Panc1 (cell line): ENCODE results near the gene ARHGEF38. TPM values are rescaled to one million over a fixed set of nuclear protein-coding genes. Genes with fewer than 3 reads are reported as not detected.

Experiments
- ATAC-seq: fragments of 200-7000 bp; cut with Tn5 transposase; 2 replicates; pipeline ENCODE4 v1.9.1; 2020; ENCODE audit warnings: mild to moderate bottlenecking, moderate library complexity
- Bru-seq: library from RNA; stranded (reverse); fragments of 400-500 nt; gene quantifications from one replicate; lab custom pipeline; 2021; lab: Mats Ljungman, UMichigan
- BruChase-seq, 2 experiments: library from RNA; stranded (reverse); fragments of 400-500 nt; gene quantifications; one replicate each; lab custom pipeline; 2021; lab: Mats Ljungman, UMichigan
- BruUV-seq: library from RNA; stranded (reverse); fragments of 400-500 nt; replicated peaks from 2 replicates; lab custom pipeline; 2021; lab: Mats Ljungman, UMichigan
- CTCF ChIA-PET: fragments of 300-600 bp; sonication (Branson Sonifier 250); formaldehyde crosslinking; loops from one replicate; lab custom pipeline; 2022; ENCODE audit warnings: antibody characterized with exemption; lab: Charles Lee
- POLR2A ChIA-PET: fragments of 300-600 bp; sonication (Branson Sonifier 250); formaldehyde crosslinking; loops from one replicate; lab custom pipeline; 2022; ENCODE audit warnings: antibody characterized with exemption; lab: Charles Lee
- DNase-seq: peaks from one replicate; pipeline ENCODE4 v3.0.0-alpha.2; 2010; ENCODE audit warnings: low read depth, low spot score
- H3K27ac ChIP-seq: 2 replicates; pipeline ENCODE4 v1.5.1; 2011; ENCODE audit warnings: mild to moderate bottlenecking, low read length, inconsistent platforms
- H3K27me3 ChIP-seq: fragments of 200-500 bp; sonication (Bioruptor generic); 2 replicates; pipeline ENCODE4 v1.6.0; 2014; ENCODE audit warnings: low read length, inconsistent platforms; ENCODE audit not compliant: control insufficient read depth, insufficient read depth
- H3K36me3 ChIP-seq: fragments of 200-500 bp; sonication (Bioruptor generic); 2 replicates; pipeline ENCODE4 v1.5.1; 2014; ENCODE audit warnings: inconsistent platforms, mild to moderate bottlenecking, low read length, moderate library complexity; ENCODE audit not compliant: control insufficient read depth, insufficient read depth
- H3K4me1 ChIP-seq: 2 replicates; pipeline ENCODE4 v1.5.1; 2011; ENCODE audit warnings: inconsistent platforms, mild to moderate bottlenecking, low read length, moderate library complexity; ENCODE audit not compliant: control insufficient read depth, insufficient read depth
- H3K4me3 ChIP-seq, 2 experiments: 2 replicates each; pipeline ENCODE4 v1.5.1; 2011 to 2012; ENCODE audit warnings: low read depth in 2 of 2, low read length in 2 of 2, mild to moderate bottlenecking in 2 of 2, inconsistent platforms in 1 of 2, moderate library complexity in 1 of 2
- H3K9me3 ChIP-seq: fragments of 200-500 bp; sonication (Bioruptor generic); 2 replicates; pipeline ENCODE4 v1.5.1; 2014; ENCODE audit warnings: low read depth, mild to moderate bottlenecking, inconsistent platforms, low read length, moderate library complexity; ENCODE audit not compliant: control insufficient read depth, insufficient read depth
- CTCF ChIP-seq: fragments of 450-650 bp; IDR thresholded peaks from 2 replicates; pipeline ENCODE4 v1.5.1; 2017; ENCODE audit warnings: mild to moderate bottlenecking
- TCF7L2 ChIP-seq: IDR thresholded peaks from 2 replicates; pipeline ENCODE4 v1.6.1; 2011; ENCODE audit warnings: mild to moderate bottlenecking, low read depth, low read length, inconsistent platforms
- in situ Hi-C: cut with HindIII; loops from 2 replicates; pipeline ENCODE4 v1.10.0; 2016; ENCODE audit warnings: low sequenced_read_pairs, low pct_unique_long_range_greater_than_20kb
- intact Hi-C: fragments of 100-400 bp; cut with micrococcal nuclease; formaldehyde crosslinking; loops from one replicate; pipeline ENCODE4 v1.10.0; 2022; ENCODE audit not compliant: unreplicated experiment
- long read RNA-seq: library from polyadenylated mRNA; unstranded; transcript quantifications from one replicate; pipeline ENCODE4 v2.0.0, GENCODE V29; 2021; ENCODE audit not compliant: unreplicated experiment
- polyA plus RNA-seq: library from polyadenylated mRNA; unstranded; fragments of >200 nt; gene quantifications from one replicate; pipeline ENCODE4 v1.2.1, GENCODE V29; 2012; ENCODE audit warnings: missing spikeins; ENCODE audit not compliant: insufficient read length
- total RNA-seq: library from RNA; stranded (reverse); gene quantifications from one replicate; pipeline ENCODE4 v1.2.1, GENCODE V29; 2021; ENCODE audit not compliant: unreplicated experiment
- TF ChIP-seq, protein P1 (sequence below), 2 experiments: IDR thresholded peaks; 2 replicates each; pipeline ENCODE4 v1.6.1; 2011 to 2012; ENCODE audit warnings: low read depth in 2 of 2, control low read depth in 1 of 2, low read length in 1 of 2, mild to moderate bottlenecking in 1 of 2, moderate library complexity in 1 of 2; ENCODE audit not compliant: insufficient read depth in 1 of 2

Gene ARHGEF38, protein sequence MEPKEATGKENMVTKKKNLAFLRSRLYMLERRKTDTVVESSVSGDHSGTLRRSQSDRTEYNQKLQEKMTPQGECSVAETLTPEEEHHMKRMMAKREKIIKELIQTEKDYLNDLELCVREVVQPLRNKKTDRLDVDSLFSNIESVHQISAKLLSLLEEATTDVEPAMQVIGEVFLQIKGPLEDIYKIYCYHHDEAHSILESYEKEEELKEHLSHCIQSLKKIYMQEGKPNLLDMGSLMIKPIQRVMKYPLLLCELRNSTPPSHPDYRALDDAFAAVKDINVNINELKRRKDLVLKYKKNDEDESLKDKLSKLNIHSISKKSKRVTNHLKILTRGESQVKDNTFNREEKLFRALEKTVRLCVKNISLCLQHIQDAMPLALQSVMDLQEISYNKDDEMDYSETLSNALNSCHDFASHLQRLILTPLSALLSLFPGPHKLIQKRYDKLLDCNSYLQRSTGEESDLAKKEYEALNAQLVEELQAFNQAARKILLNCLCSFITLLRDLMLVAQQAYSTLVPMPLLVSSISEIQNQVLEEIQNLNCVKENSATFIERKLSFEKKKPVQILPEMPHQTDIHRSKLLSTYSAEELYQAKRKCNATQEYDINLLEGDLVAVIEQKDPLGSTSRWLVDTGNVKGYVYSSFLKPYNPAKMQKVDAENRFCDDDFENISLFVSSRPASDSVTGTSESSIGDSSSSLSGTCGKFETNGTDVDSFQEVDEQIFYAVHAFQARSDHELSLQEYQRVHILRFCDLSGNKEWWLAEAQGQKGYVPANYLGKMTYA
- total RNA-seq (not detected), Bru-seq, nascent RNA (percentile 18 among the genes with signal in this experiment), BruChase-seq, experiment 1, labeled RNA remaining after a 2-hour chase (percentile 19 among the genes with signal in this experiment), BruChase-seq, experiment 2, labeled RNA remaining after a 6-hour chase (percentile 17 among the genes with signal in this experiment)
- not detected for polyA plus RNA-seq
- long read RNA-seq = 0 reads

DNA sequence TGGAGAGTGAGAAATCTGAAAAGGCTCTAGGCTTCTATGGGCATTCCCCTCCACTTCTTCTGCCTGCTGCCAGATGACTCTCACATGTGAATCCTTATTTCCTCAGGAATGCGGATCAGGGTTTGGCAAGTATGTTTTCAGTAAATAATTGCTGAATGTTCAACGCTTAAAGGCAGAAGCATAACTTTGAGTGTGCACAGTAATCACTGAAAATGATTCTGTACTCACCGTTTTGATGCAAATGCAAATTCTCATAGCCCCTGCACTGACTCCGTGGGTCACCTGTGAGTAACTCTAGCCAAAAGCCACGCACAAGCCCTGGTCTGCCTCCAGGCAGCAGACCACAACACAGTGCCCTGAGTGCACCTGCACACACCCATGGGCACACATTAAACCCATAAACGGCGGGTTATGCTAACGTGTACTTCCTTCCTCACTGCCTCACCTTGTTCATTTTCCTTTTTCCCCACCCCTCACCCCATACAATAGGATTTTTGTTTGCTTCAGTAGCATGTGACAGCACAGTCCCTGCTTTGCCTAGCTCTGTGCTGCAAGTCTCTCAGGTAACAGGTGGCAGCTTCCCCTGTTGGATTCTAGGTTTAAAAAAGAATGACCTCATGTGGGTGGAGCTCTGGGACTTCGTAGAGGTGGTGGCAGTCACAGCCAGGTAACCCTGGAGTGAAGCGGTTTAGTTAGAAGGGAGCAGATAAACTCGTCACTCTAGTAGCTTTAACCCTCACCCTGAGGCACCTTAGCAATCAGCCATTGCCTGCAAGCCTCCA is at the start of gene ARHGEF38:
Gene ARHGEF38 (plus strand): TSS at position 656 of the 782 bp plus-strand sequence. CDS start 146 bp downstream, outside the sequence.
- no TSS peak for BruUV-seq
- Histone ChIP-seq H3K27me3 (no peaks in the 10 kb centered on the region; the same call in 1 of the 2 replicates), H3K4me1 (no peaks in the 10 kb centered on the region), H3K36me3 (no peaks in the 10 kb centered on the region), H3K27ac (no peak within 1 kb of the TSS), H3K4me3 (no peak within 1 kb of the TSS), H3K9me3 (no peaks in the 10 kb centered on the region)
- TF ChIP-seq TCF7L2 (no peak), CTCF (no peak)
- TF ChIP-seq, protein P1, sequence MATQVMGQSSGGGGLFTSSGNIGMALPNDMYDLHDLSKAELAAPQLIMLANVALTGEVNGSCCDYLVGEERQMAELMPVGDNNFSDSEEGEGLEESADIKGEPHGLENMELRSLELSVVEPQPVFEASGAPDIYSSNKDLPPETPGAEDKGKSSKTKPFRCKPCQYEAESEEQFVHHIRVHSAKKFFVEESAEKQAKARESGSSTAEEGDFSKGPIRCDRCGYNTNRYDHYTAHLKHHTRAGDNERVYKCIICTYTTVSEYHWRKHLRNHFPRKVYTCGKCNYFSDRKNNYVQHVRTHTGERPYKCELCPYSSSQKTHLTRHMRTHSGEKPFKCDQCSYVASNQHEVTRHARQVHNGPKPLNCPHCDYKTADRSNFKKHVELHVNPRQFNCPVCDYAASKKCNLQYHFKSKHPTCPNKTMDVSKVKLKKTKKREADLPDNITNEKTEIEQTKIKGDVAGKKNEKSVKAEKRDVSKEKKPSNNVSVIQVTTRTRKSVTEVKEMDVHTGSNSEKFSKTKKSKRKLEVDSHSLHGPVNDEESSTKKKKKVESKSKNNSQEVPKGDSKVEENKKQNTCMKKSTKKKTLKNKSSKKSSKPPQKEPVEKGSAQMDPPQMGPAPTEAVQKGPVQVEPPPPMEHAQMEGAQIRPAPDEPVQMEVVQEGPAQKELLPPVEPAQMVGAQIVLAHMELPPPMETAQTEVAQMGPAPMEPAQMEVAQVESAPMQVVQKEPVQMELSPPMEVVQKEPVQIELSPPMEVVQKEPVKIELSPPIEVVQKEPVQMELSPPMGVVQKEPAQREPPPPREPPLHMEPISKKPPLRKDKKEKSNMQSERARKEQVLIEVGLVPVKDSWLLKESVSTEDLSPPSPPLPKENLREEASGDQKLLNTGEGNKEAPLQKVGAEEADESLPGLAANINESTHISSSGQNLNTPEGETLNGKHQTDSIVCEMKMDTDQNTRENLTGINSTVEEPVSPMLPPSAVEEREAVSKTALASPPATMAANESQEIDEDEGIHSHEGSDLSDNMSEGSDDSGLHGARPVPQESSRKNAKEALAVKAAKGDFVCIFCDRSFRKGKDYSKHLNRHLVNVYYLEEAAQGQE (IDR thresholded peaks at IDR 0.05; ENCODE audit: insufficient read depth in 1 of 2, low read depth in 2 of 2, low read length in 1 of 2) = no peak
- CTCF ChIA-PET = no interaction called here
- intact Hi-C loops = no loop called here
- DNase-seq = no peak
- POLR2A ChIA-PET = no interaction called here
- ATAC-seq = no peak
- in situ Hi-C loops = no loop called here

- ChIA-PET CTCF (no interaction called here), POLR2A (no interaction called here)
- ATAC-seq = no peak
- Histone ChIP-seq H3K27ac (no peak overlapping the region), H3K4me3 (no peak overlapping the region), H3K27me3 (no peaks in the 10 kb centered on the region), H3K36me3 (no peaks in the 10 kb centered on the region), H3K9me3 (no peaks in the 10 kb centered on the region), H3K4me1 (no peaks in the 10 kb centered on the region)
- intact Hi-C loops = no loop called here
- BruUV-seq = no TSS peak
- DNase-seq = no peak
- TF ChIP-seq CTCF = no peak
- in situ Hi-C loops = no loop called here
Measured at GRCh38 chr4:105503484-105503883, 48.9 kb upstream of the ARHGEF38 start.
